ENCODE results near the gene TBC1D1. TPM values are rescaled to one million over a fixed set of nuclear protein-coding genes. Genes with fewer than 3 reads are reported as not detected.
"Not testable (repeated sequence)": the region's sequence is repeated elsewhere in the genome, so short reads cannot be mapped to it uniquely, and the experiment has no call there.

TBC1D1 gene
- total RNA-seq, 1 donor from 2014 or later, result 107 TPM

- no peak for DNase-seq (ENCODE audit: low read depth in 2 of 2)
Measured at GRCh38 chr4:38013461-38014366, 122.8 kb downstream of the TBC1D1 start.

GRCh38 chr4:38014421-38014852, 123.6 kb downstream of the TBC1D1 start:
- DNase-seq (ENCODE audit: low read depth in 2 of 2), result no peak

- DNase-seq (ENCODE audit: low read depth in 2 of 2), result no peak
Measured at GRCh38 chr4:38015886-38016515, 125.1 kb downstream of the TBC1D1 start.

- no peak for DNase-seq (ENCODE audit: low read depth in 2 of 2)
Measured at GRCh38 chr4:38016698-38017097, 125.8 kb downstream of the TBC1D1 start.

GRCh38 chr4:38017609-38018008, 126.7 kb downstream of the TBC1D1 start:
- DNase-seq (ENCODE audit: low read depth in 2 of 2), result no peak

- no peak for DNase-seq (ENCODE audit: low read depth in 2 of 2)
Measured at GRCh38 chr4:38020386-38020785, 129.5 kb downstream of the TBC1D1 start.

GRCh38 chr4:38020961-38021360, 130.1 kb downstream of the TBC1D1 start:
- not testable (repeated sequence) for DNase-seq (ENCODE audit: low read depth in 2 of 2)

GRCh38 chr4:38021751-38022150, 130.9 kb downstream of the TBC1D1 start:
- no peak for DNase-seq (ENCODE audit: low read depth in 2 of 2)

GRCh38 chr4:38023347-38024205, 132.7 kb downstream of the TBC1D1 start:
- peak in 1 of 2 donors; percentile 5 for DNase-seq (ENCODE audit: low read depth in 2 of 2)

GRCh38 chr4:38024206-38024509, 133.3 kb downstream of the TBC1D1 start:
- DNase-seq (ENCODE audit: low read depth in 2 of 2), result peak in 1 of 2 donors; percentile 19

- no peak for DNase-seq (ENCODE audit: low read depth in 2 of 2)
Measured at GRCh38 chr4:38025665-38026064, 134.8 kb downstream of the TBC1D1 start.

GRCh38 chr4:38026158-38026740, 135.4 kb downstream of the TBC1D1 start:
- DNase-seq (ENCODE audit: low read depth in 2 of 2), result no peak

- DNase-seq (ENCODE audit: low read depth in 2 of 2), result no peak
Measured at GRCh38 chr4:38030023-38030422, 139.1 kb downstream of the TBC1D1 start.

- DNase-seq (ENCODE audit: low read depth in 2 of 2), result peak; percentile 74 to 80
Measured at GRCh38 chr4:38034986-38035882, 144.3 kb downstream of the TBC1D1 start.

GRCh38 chr4:38036548-38036947, 145.7 kb downstream of the TBC1D1 start:
- no peak for DNase-seq (ENCODE audit: low read depth in 2 of 2)

GRCh38 chr4:38037612-38038011, 146.7 kb downstream of the TBC1D1 start:
- no peak for DNase-seq (ENCODE audit: low read depth in 2 of 2)

- no peak for DNase-seq (ENCODE audit: low read depth in 2 of 2)
Measured at GRCh38 chr4:38040619-38041018, 149.7 kb downstream of the TBC1D1 start.

- no peak for DNase-seq (ENCODE audit: low read depth in 2 of 2)
Measured at GRCh38 chr4:38044060-38044459, 153.2 kb downstream of the TBC1D1 start.

GRCh38 chr4:38045289-38045988, 154.6 kb downstream of the TBC1D1 start:
- DNase-seq (ENCODE audit: low read depth in 2 of 2), result no peak

All from lung microvascular endothelial cell (primary cell).